HCT116 (cell line): Measurements from ENCODE around the gene RBBP8NL. TPM values are rescaled to one million over a fixed set of nuclear protein-coding genes. Genes with fewer than 3 reads are reported as not detected.

Source experiments
- ATAC-seq: fragments of 200-7000 bp; cut with Tn5 transposase; 2 replicates; pipeline ENCODE4 v1.9.1; 2020; ENCODE audit warnings: mild to moderate bottlenecking, moderate library complexity
- BruUV-seq: library from RNA; stranded (reverse); fragments of 400-500 nt; replicated peaks from 2 replicates; lab custom pipeline; 2021; lab: Mats Ljungman, UMichigan
- CTCF ChIA-PET: fragments of 300-600 bp; sonication (Branson Sonifier 250); formaldehyde crosslinking; loops from one replicate; lab custom pipeline; 2021; ENCODE audit warnings: antibody characterized with exemption; lab: Charles Lee
- POLR2A ChIA-PET: fragments of 300-600, 350-600 bp; sonication (Branson Sonifier 250); formaldehyde crosslinking; loops from one replicate; lab custom pipeline; 2021; ENCODE audit warnings: antibody characterized with exemption; lab: Charles Lee
- RAD21 ChIA-PET, 2 experiments: fragments of 300-600 bp; sonication (Branson Sonifier 250); formaldehyde crosslinking; loops; one replicate each; lab custom pipeline; 2023; ENCODE audit warnings: low total read pairs in 2 of 2; ENCODE audit not compliant: uncharacterized antibody in 2 of 2, unreplicated experiment in 2 of 2, low non-redundant PET in 1 of 2; lab: Charles Lee
- DNase-seq: peaks from one replicate; pipeline ENCODE4 v3.0.0-alpha.2; 2010; ENCODE audit warnings: low read depth, low spot score
- H2AFZ ChIP-seq: fragments of 200-600 bp; shearing (Covaris generic), sonication (generic); 2 replicates; pipeline ENCODE4 v1.6.1; 2017; ENCODE audit warnings: low read depth, mixed run types, mixed read lengths, antibody characterized with exemption, low read length; ENCODE audit not compliant: poor library complexity, severe bottlenecking
- H3K27ac ChIP-seq: 2 replicates; pipeline ENCODE4 v1.5.1; 2012; ENCODE audit warnings: low read depth, low read length
- H3K27me3 ChIP-seq: fragments of 200-600 bp; sonication (generic); 2 replicates; pipeline ENCODE4 v1.6.1; 2016; ENCODE audit warnings: mixed run types, low read length, mixed read lengths; ENCODE audit not compliant: insufficient read depth
- H3K36me3 ChIP-seq, 2 experiments: fragments of 200-500 bp in 1 of 2; fragments of 200-600 bp in 1 of 2; sonication (Bioruptor generic) in 1 of 2; sonication (generic) in 1 of 2; 2 replicates each; pipeline versions ENCODE4 v1.5.1 to v1.6.1; 2014 to 2016; ENCODE audit warnings: low read length in 2 of 2, inconsistent platforms in 1 of 2, mixed read lengths in 1 of 2, mixed run types in 1 of 2; ENCODE audit not compliant: insufficient read depth in 2 of 2, control insufficient read depth in 1 of 2
- H3K4me1 ChIP-seq, 2 experiments: fragments of 200-600 bp in 1 of 2; sonication (generic) in 1 of 2; 2 replicates each; pipeline versions ENCODE4 v1.5.1 to v1.6.1; 2012 to 2017; ENCODE audit warnings: low read length in 2 of 2, inconsistent platforms in 1 of 2, mild to moderate bottlenecking in 1 of 2, mixed read lengths in 1 of 2, mixed run types in 1 of 2, moderate library complexity in 1 of 2; ENCODE audit not compliant: insufficient read depth in 2 of 2, control insufficient read depth in 1 of 2
- H3K4me2 ChIP-seq: fragments of 200-600 bp; sonication (generic); 2 replicates; pipeline ENCODE4 v1.6.1; 2017; ENCODE audit warnings: mixed run types, low read length, mixed read lengths
- H3K4me3 ChIP-seq, 2 experiments: fragments of 200-600 bp in 1 of 2; sonication (generic) in 1 of 2; replicated peaks in 1 of 2; 2 replicates each; pipeline ENCODE4 v1.5.1; 2011 to 2016; ENCODE audit warnings: low read length in 2 of 2, control low read depth in 1 of 2, low read depth in 1 of 2, mild to moderate bottlenecking in 1 of 2, mixed read lengths in 1 of 2, mixed run types in 1 of 2
- H3K79me2 ChIP-seq: fragments of 200-600 bp; sonication (generic); 2 replicates; pipeline ENCODE4 v1.6.1; 2017; ENCODE audit warnings: mild to moderate bottlenecking, mixed run types, low read length, moderate library complexity, mixed read lengths; ENCODE audit not compliant: insufficient read depth
- H3K9ac ChIP-seq: fragments of 200-600 bp; sonication (generic); 2 replicates; pipeline ENCODE4 v1.6.1; 2016; ENCODE audit warnings: low read length, mixed read lengths
- H3K9me2 ChIP-seq: fragments of 200-600 bp; sonication (generic), shearing (Covaris generic); 2 replicates; pipeline ENCODE4 v1.6.1; 2017; ENCODE audit warnings: mixed run types, mild to moderate bottlenecking, moderate library complexity; ENCODE audit not compliant: insufficient read depth
- H3K9me3 ChIP-seq, 2 experiments: fragments of 200-500 bp in 1 of 2; fragments of 200-600 bp in 1 of 2; sonication (Bioruptor generic) in 1 of 2; sonication (generic) in 1 of 2; 2 replicates each; pipeline ENCODE4 v1.6.1; 2014 to 2017; ENCODE audit warnings: low read length in 2 of 2, mixed read lengths in 2 of 2, inconsistent platforms in 1 of 2, low read depth in 1 of 2, mild to moderate bottlenecking in 1 of 2, mixed run types in 1 of 2, moderate library complexity in 1 of 2; ENCODE audit not compliant: control insufficient read depth in 1 of 2, insufficient read depth in 1 of 2
- H4K20me1 ChIP-seq: fragments of 200-600 bp; sonication (generic), shearing (Covaris generic); 2 replicates; pipeline ENCODE4 v1.6.1; 2017; ENCODE audit warnings: mixed run types, mild to moderate bottlenecking, moderate library complexity; ENCODE audit not compliant: insufficient read depth
- TCF7L2 ChIP-seq: IDR thresholded peaks from 2 replicates; pipeline ENCODE4 v1.7.0; 2011; ENCODE audit warnings: borderline replicate concordance, inconsistent platforms; ENCODE audit not compliant: insufficient read depth, insufficient read length; ENCODE audit errors: extremely low read depth
- intact Hi-C: fragments of 100-400 bp; cut with micrococcal nuclease; formaldehyde crosslinking; loops from 2 replicates; pipeline ENCODE4 v1.10.0; 2022
- total RNA-seq: library from RNA; stranded (reverse); gene quantifications from one replicate; pipeline ENCODE4 v1.2.1, GENCODE V29; 2021; ENCODE audit not compliant: unreplicated experiment
- TF ChIP-seq, protein P1 (sequence below), 3 experiments: fragments of 200-600 bp in 1 of 3; sonication (generic) in 1 of 3; IDR thresholded peaks in 2 of 3; conservative IDR thresholded peaks in 1 of 3; 2 replicates each; pipeline ENCODE4 v1.5.1; 2012 to 2017; ENCODE audit warnings: low read depth in 2 of 3, low read length in 2 of 3, antibody characterized with exemption in 1 of 3, borderline replicate concordance in 1 of 3, control low read depth in 1 of 3, mild to moderate bottlenecking in 1 of 3, mixed read lengths in 1 of 3, mixed run types in 1 of 3, moderate library complexity in 1 of 3; ENCODE audit not compliant: insufficient read depth in 1 of 3

The RBBP8NL gene
- total RNA-seq, 1 experiment from 2014 or later: 0.59 TPM

GRCh38 chr20:62395311-62396242 is 31.8 kb downstream of the RBBP8NL start:
- Histone ChIP-seq H3K4me2 (no peak overlapping the region), H3K9me3 (no peaks in the 10 kb centered on the region), H3K9ac (no peak overlapping the region), H3K4me3 (no peak overlapping the region), H2AFZ (no peak overlapping the region), H3K36me3 (no peaks in the 10 kb centered on the region), H3K27me3 (no peaks in the 10 kb centered on the region), H3K4me1 (no peaks in the 10 kb centered on the region), H3K9me2 (no peaks in the 10 kb centered on the region), H4K20me1 (no peaks in the 10 kb centered on the region), H3K27ac (no peak overlapping the region), H3K79me2 (no peaks in the 10 kb centered on the region)
- ATAC-seq (peak; percentile 67), DNase-seq (no peak)
- intact Hi-C loops: no loop called here
- RAD21 ChIA-PET: no interaction called here
- CTCF ChIA-PET: no interaction called here
- BruUV-seq: no TSS peak
- TF ChIP-seq, protein P1, sequence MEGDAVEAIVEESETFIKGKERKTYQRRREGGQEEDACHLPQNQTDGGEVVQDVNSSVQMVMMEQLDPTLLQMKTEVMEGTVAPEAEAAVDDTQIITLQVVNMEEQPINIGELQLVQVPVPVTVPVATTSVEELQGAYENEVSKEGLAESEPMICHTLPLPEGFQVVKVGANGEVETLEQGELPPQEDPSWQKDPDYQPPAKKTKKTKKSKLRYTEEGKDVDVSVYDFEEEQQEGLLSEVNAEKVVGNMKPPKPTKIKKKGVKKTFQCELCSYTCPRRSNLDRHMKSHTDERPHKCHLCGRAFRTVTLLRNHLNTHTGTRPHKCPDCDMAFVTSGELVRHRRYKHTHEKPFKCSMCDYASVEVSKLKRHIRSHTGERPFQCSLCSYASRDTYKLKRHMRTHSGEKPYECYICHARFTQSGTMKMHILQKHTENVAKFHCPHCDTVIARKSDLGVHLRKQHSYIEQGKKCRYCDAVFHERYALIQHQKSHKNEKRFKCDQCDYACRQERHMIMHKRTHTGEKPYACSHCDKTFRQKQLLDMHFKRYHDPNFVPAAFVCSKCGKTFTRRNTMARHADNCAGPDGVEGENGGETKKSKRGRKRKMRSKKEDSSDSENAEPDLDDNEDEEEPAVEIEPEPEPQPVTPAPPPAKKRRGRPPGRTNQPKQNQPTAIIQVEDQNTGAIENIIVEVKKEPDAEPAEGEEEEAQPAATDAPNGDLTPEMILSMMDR (IDR thresholded peaks at IDR 0.05 in 2 of 3, conservative IDR thresholded peaks at IDR 0.05 in 1 of 3; ENCODE audit: borderline replicate concordance in 1 of 3, insufficient read depth in 1 of 3, low read depth in 2 of 3, low read length in 2 of 3): peak in 2 of 3 experiments; percentile 40 to 45; a peak in 4 of 6 replicates
- TF ChIP-seq TCF7L2: no peak
- POLR2A ChIA-PET: no interaction called here
